Liver (tissue), 9 donors: ENCODE results near the gene TRAPPC8. TPM values are rescaled to one million over a fixed set of nuclear protein-coding genes. Genes with fewer than 3 reads are reported as not detected.
"Not testable (repeated sequence)": the region's sequence is repeated elsewhere in the genome, so short reads cannot be mapped to it uniquely, and the experiment has no call there.

Source experiments
- DNase-seq: peaks from one replicate; pipeline ENCODE4 v3.0.0-alpha.2; 2017; ENCODE audit warnings: low spot score
- H3K27ac ChIP-seq, 2 donors: one replicate each; pipeline ENCODE4 v1.7.0; 2013; ENCODE audit warnings: inconsistent platforms in 2 of 2, low read length in 2 of 2, control low read depth in 1 of 2, low read depth in 1 of 2, mild to moderate bottlenecking in 1 of 2
- H3K27me3 ChIP-seq, 4 donors: one replicate each; pipeline versions ENCODE4 v1.6.1 to v1.7.0; 2013; ENCODE audit warnings: low read length in 3 of 4, inconsistent platforms in 1 of 4, mild to moderate bottlenecking in 1 of 4, moderate library complexity in 1 of 4; ENCODE audit not compliant: control insufficient read depth in 4 of 4, insufficient read depth in 4 of 4
- H3K36me3 ChIP-seq, 4 donors: one replicate each; pipeline versions ENCODE4 v1.6.1 to v1.7.0; 2013; ENCODE audit warnings: low read length in 3 of 4, mild to moderate bottlenecking in 3 of 4, low read depth in 1 of 4, moderate library complexity in 1 of 4; ENCODE audit not compliant: control insufficient read depth in 4 of 4, insufficient read depth in 3 of 4
- H3K4me1 ChIP-seq, 4 donors: one replicate each; pipeline versions ENCODE4 v1.6.1 to v1.7.0; 2013; ENCODE audit warnings: low read length in 3 of 4, mild to moderate bottlenecking in 3 of 4, moderate library complexity in 1 of 4; ENCODE audit not compliant: control insufficient read depth in 4 of 4, insufficient read depth in 4 of 4
- H3K4me3 ChIP-seq, 3 donors: one replicate each; pipeline versions ENCODE4 v1.6.1 to v1.7.0; 2013; ENCODE audit warnings: low read length in 3 of 3, control low read depth in 1 of 3, low read depth in 1 of 3, mild to moderate bottlenecking in 1 of 3
- H3K9ac ChIP-seq, 2 donors: one replicate each; pipeline ENCODE4 v1.7.0; 2013; ENCODE audit warnings: low read length in 2 of 2, mild to moderate bottlenecking in 2 of 2, moderate library complexity in 2 of 2, control low read depth in 1 of 2, low read depth in 1 of 2
- H3K9me3 ChIP-seq, 4 donors: one replicate each; pipeline versions ENCODE4 v1.6.1 to v1.7.0; 2013; ENCODE audit warnings: low read length in 3 of 4; ENCODE audit not compliant: control insufficient read depth in 4 of 4
- EGR1 ChIP-seq, 2 donors: IDR thresholded peaks; 2 replicates each; pipeline ENCODE4 v1.6.1; 2016 to 2018; ENCODE audit warnings: antibody characterized with exemption in 2 of 2, low read depth in 2 of 2
- FOXA1 ChIP-seq: IDR thresholded peaks from 2 replicates; pipeline ENCODE4 v1.6.1; 2016; ENCODE audit warnings: antibody characterized with exemption
- FOXA2 ChIP-seq: IDR thresholded peaks from 2 replicates; pipeline ENCODE4 v1.6.1; 2016; ENCODE audit warnings: antibody characterized with exemption
- GABPA ChIP-seq, 2 donors: IDR thresholded peaks in 1 of 2; conservative IDR thresholded peaks in 1 of 2; 2 replicates each; pipeline ENCODE4 v1.6.1; 2016; ENCODE audit warnings: antibody characterized with exemption in 2 of 2, mild to moderate bottlenecking in 1 of 2, moderate library complexity in 1 of 2
- HNF4A ChIP-seq, 2 donors: conservative IDR thresholded peaks; 2 replicates each; pipeline ENCODE4 v1.6.1; 2016; ENCODE audit warnings: antibody characterized with exemption in 2 of 2, mild to moderate bottlenecking in 2 of 2
- HNF4G ChIP-seq: IDR thresholded peaks from 2 replicates; pipeline ENCODE4 v1.6.1; 2016; ENCODE audit warnings: antibody characterized with exemption
- JUND ChIP-seq, 2 donors: IDR thresholded peaks; 2 replicates each; pipeline ENCODE4 v1.6.1; 2016; ENCODE audit warnings: antibody characterized with exemption in 2 of 2
- MAX ChIP-seq: IDR thresholded peaks from 2 replicates; pipeline ENCODE4 v1.6.1; 2016; ENCODE audit warnings: antibody characterized with exemption
- NR2F2 ChIP-seq: IDR thresholded peaks from 2 replicates; pipeline ENCODE4 v1.6.1; 2016; ENCODE audit warnings: antibody characterized with exemption
- RAD21 ChIP-seq, 2 donors: IDR thresholded peaks; 2 replicates each; pipeline ENCODE4 v1.6.1; 2016; ENCODE audit warnings: antibody characterized with exemption in 2 of 2, mild to moderate bottlenecking in 2 of 2
- REST ChIP-seq: IDR thresholded peaks from 2 replicates; pipeline ENCODE4 v1.6.1; 2016; ENCODE audit warnings: antibody characterized with exemption, mild to moderate bottlenecking
- RXRA ChIP-seq, 2 donors: IDR thresholded peaks; 2 replicates each; pipeline ENCODE4 v1.6.1; 2017 to 2018; ENCODE audit warnings: antibody characterized with exemption in 2 of 2, mild to moderate bottlenecking in 1 of 2
- SP1 ChIP-seq: IDR thresholded peaks from 2 replicates; pipeline ENCODE4 v1.6.1; 2018; ENCODE audit warnings: antibody characterized with exemption, mild to moderate bottlenecking
- TAF1 ChIP-seq: conservative IDR thresholded peaks from 2 replicates; pipeline ENCODE4 v1.6.1; 2016; ENCODE audit warnings: antibody characterized with exemption, mild to moderate bottlenecking
- YY1 ChIP-seq: IDR thresholded peaks from 2 replicates; pipeline ENCODE4 v1.6.1; 2016; ENCODE audit warnings: antibody characterized with exemption, mild to moderate bottlenecking
- ZBTB33 ChIP-seq: IDR thresholded peaks from 2 replicates; pipeline ENCODE4 v1.6.1; 2016; ENCODE audit warnings: antibody characterized with exemption
- WGBS: extraction: QIAGEN DNeasy Blood & Tissue Kit; methylation state at CpG from one replicate; pipeline ENCODE4 v1.1.7; 2013; 5-methylcytosine and 5-hydroxymethylcytosine counted together
- polyA plus RNA-seq, 2 donors: library from polyadenylated mRNA; stranded (reverse) in 1 of 2; unstranded in 1 of 2; fragments of 200-250 nt in 1 of 2; fragments of >200 nt in 1 of 2; fragmentation: Nextera tagmentation in 1 of 2; extraction: Ambion mirVana in 1 of 2; gene quantifications; one replicate each; pipeline versions ENCODE4 v1.2.1 to v1.2.3, GENCODE V29; 2013 to 2015
- total RNA-seq, 2 donors: library from RNA; depleted of rRNA; stranded (reverse); fragments of >200 nt; gene quantifications; one replicate each; pipeline ENCODE4 v1.2.3, GENCODE V29; 2014
- donor health status: healthy.
- donor health status: healthy.
- donor health status: healthy.
- donor health status: healthy.
- donor health status: healthy.

TRAPPC8 gene
- total and polyA plus RNA-seq, 4 donors, result 12.2 to 46.1 (median 29.5) TPM

DNA sequence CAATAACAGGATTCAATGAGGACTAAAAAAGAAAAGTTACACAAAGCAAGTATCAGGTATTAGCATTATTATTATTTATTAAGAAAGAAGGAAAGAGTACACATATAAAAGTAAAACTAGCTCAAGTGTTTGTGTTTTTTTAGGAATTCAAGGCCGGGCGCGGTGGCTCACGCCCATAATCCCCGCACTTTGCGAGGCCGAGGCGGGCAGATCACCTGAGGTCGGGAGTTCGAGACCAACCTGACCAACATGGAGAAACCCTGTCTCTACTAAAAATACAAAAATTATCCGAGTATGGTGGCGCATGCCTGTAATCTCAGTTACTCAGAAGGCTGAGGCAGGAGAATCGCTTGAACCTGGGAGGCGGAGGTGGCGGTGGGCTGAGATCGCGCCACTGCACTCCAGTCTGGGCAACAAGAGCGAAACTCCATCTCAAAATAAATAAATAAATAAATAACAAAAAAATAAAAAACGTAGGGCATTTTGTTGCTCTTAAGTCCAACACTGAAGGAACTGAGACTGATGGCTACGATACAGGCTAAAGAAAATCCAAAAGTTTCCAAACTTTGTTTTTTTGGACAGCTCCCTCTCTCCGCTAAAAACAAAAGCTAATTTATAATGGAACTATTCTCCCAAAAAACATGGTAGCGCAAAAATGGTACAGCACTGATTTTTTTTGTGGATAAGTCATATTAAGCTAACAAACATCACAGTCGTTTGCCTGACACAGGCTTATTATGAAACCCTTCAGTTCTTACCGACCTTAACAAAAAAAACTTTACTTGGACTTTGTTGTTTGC is 1.7 kb downstream of the TRAPPC8 start:
- DNase-seq, result no peak
- no peaks in the 10 kb centered on the region for H3K36me3 ChIP-seq
- H3K27me3 ChIP-seq, result no peaks in the 10 kb centered on the region
- peak overlapping the region; percentile 82 to 96 for H3K9ac ChIP-seq
- no peaks in the 10 kb centered on the region for H3K9me3 ChIP-seq
- H3K4me1 ChIP-seq, result peaks cover 3 to 26% (median 19%) of the 10 kb centered on the region in 4 donors
- H3K27ac ChIP-seq, result peak overlapping the region; percentile 40 to 74
- 81% methylated on average over 24 of the region's 24 CpGs for WGBS
- H3K4me3 ChIP-seq, result peak overlapping the region; percentile 64 to 96 (median 79)
- peak; percentile 23 to 35 for TF ChIP-seq HNF4A (conservative IDR thresholded peaks at IDR 0.05)
- no peak for TF ChIP-seq SP1
- TF ChIP-seq MAX, result no peak
- TF ChIP-seq REST, result peak; percentile 49
- no peak for TF ChIP-seq NR2F2
- TF ChIP-seq EGR1 (IDR thresholded peaks at IDR 0.05; ENCODE audit: low read depth in 2 of 2), result no peak

DNA sequence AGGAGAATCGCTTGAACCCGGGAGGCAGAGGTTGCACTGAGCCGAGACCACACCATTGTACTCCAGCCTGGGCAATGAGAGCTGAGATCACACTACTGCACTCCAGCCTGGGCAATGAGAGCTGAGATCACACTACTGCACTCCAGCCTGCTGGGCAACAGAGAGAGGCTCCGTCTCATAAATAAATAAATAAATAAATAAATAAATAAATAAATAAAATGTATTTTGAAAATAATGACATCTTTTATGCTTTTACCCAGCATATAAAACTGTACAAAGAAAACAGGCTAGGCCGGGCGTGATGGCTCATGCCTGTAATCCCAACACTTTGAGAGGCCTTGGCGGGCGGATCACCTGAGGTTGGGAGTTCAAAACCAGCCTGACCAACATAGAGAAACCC is 8.2 kb downstream of the TRAPPC8 start:
- DNase-seq, H3K9me3 ChIP-seq, H3K4me3 ChIP-seq, H3K4me1 ChIP-seq, H3K9ac ChIP-seq, H3K36me3 ChIP-seq, H3K27me3 ChIP-seq, H3K27ac ChIP-seq: not testable (repeated sequence)
- WGBS, result 98% methylated on average over 8 of the region's 8 CpGs

- no peak overlapping the region for H3K27ac ChIP-seq
- H3K27me3 ChIP-seq, result no peaks in the 10 kb centered on the region
- no peak for DNase-seq
- no peak overlapping the region for H3K4me3 ChIP-seq
- H3K9me3 ChIP-seq, result no peaks in the 10 kb centered on the region
- 78% methylated on average over 6 of the region's 6 CpGs for WGBS
- H3K4me1 ChIP-seq, result peaks cover 3 to 17% (median 8%) of the 10 kb centered on the region in 4 donors
- H3K9ac ChIP-seq, result no peak overlapping the region
- peaks cover 3 to 9% (median 5%) of the 10 kb centered on the region in 4 donors for H3K36me3 ChIP-seq
- TF ChIP-seq TAF1, result no peak
- TF ChIP-seq HNF4A (conservative IDR thresholded peaks at IDR 0.05), result no peak
- TF ChIP-seq RXRA (IDR thresholded peaks at IDR 0.05), result no peak
- TF ChIP-seq REST, result no peak
- TF ChIP-seq NR2F2, result no peak
- TF ChIP-seq SP1, result no peak
- no peak for TF ChIP-seq FOXA1
- no peak for TF ChIP-seq RAD21 (IDR thresholded peaks at IDR 0.05)
- no peak for TF ChIP-seq GABPA (IDR thresholded peaks at IDR 0.05 in 1 of 2, conservative IDR thresholded peaks at IDR 0.05 in 1 of 2)
- TF ChIP-seq HNF4G, result no peak
- no peak for TF ChIP-seq MAX
- no peak for TF ChIP-seq YY1
- TF ChIP-seq ZBTB33, result no peak
- no peak for TF ChIP-seq JUND (IDR thresholded peaks at IDR 0.05)
- no peak for TF ChIP-seq EGR1 (IDR thresholded peaks at IDR 0.05; ENCODE audit: low read depth in 2 of 2)
- TF ChIP-seq FOXA2, result no peak
Observed at GRCh38 chr18:31931886-31932240, 11.1 kb downstream of the TRAPPC8 start.
